Epithelial cell of proximal tubule (primary cell): ENCODE results near the gene PTPRC. TPM values are rescaled to one million over a fixed set of nuclear protein-coding genes. Genes with fewer than 3 reads are reported as not detected.

ENCODE experiments used
- DNase-seq: peaks from one replicate; pipeline ENCODE4 v3.0.0-alpha.2; 2011; ENCODE audit warnings: low read depth
- H3K4me3 ChIP-seq: 2 replicates; pipeline ENCODE4 v1.5.1; 2011; ENCODE audit warnings: low read depth, mild to moderate bottlenecking, low read length
- total RNA-seq: library from RNA; depleted of rRNA; stranded (reverse); fragments of >200 nt; gene quantifications from 2 replicates; pipeline ENCODE4 v1.2.3, GENCODE V29; 2015
- TF ChIP-seq, protein P1 (sequence below): conservative IDR thresholded peaks from 2 replicates; pipeline ENCODE4 v1.5.1; 2012; ENCODE audit warnings: low read depth, mild to moderate bottlenecking, low read length

Gene PTPRC
- total RNA-seq, 1 donor from 2014 or later = not detected

DNA sequence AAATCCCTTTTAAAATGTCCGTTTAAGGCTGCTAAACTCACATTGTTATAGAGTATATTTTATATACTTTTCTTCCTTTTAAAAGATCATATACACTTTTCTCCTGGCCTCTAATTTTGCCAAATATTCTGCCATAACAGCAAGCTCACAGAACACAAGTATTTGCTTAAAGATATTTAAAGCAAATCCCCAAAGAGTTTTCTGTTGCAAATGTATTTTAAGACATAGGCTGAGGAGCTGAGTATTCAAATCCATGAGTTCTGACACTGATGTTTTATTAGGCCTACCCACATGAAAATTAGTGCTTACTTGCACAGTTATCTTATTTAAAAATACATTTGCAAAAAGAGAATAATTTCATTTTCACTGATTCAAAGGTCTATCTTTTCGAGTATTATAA lies 1.7 kb upstream of the PTPRC start:
- TF ChIP-seq, protein P1, sequence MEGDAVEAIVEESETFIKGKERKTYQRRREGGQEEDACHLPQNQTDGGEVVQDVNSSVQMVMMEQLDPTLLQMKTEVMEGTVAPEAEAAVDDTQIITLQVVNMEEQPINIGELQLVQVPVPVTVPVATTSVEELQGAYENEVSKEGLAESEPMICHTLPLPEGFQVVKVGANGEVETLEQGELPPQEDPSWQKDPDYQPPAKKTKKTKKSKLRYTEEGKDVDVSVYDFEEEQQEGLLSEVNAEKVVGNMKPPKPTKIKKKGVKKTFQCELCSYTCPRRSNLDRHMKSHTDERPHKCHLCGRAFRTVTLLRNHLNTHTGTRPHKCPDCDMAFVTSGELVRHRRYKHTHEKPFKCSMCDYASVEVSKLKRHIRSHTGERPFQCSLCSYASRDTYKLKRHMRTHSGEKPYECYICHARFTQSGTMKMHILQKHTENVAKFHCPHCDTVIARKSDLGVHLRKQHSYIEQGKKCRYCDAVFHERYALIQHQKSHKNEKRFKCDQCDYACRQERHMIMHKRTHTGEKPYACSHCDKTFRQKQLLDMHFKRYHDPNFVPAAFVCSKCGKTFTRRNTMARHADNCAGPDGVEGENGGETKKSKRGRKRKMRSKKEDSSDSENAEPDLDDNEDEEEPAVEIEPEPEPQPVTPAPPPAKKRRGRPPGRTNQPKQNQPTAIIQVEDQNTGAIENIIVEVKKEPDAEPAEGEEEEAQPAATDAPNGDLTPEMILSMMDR = no peak
- no peak overlapping the region for H3K4me3 ChIP-seq
- DNase-seq = no peak

DNA sequence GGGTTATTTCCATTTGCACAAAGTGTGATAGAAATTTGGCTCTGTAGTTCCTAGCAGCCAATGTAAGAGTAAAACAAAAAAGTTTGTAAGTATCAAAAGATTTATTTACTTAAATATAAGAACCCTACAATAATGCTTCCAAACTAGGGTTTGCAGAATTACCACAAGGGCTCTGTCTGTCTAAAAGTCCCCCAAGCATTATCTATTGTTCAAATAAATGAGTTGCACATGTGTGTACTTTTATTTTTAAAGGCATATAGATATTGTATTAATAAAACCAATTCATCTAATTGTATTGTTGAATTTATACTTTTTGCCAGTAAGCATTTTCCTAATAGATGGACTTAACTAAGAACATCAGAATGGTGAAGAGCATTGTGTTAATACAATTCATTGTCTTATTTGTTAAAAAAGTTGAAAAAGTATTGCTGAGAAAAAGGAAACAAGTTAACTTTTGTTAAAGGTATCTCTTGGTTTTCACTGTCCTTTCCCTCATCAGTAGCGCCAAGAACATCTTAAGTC lies 863 bp upstream of the PTPRC start:
- TF ChIP-seq, protein P1 = no peak
- H3K4me3 ChIP-seq = no peak overlapping the region
- DNase-seq = no peak

DNA sequence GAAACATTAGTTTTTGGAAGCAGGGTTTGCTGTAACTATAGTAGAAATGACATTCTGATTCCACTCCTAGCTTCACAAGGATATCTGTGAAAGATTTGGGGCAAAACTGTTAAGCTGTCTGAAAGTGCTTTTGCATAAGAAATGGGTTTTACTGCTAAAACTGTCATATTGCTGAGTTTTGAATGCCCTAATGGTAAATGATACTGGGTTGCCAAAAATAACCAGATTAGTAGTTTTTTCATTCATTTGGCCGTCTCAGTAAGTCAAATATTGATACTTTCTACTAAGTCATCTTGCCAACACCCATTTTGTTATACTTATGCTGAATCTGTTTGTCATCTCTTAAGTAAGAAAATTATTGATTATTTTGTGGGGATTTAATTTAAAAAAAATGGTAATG lies 399 bp upstream of the PTPRC start:
- TF ChIP-seq, protein P1 = no peak
- no peak for DNase-seq
- no peak overlapping the region for H3K4me3 ChIP-seq

DNA sequence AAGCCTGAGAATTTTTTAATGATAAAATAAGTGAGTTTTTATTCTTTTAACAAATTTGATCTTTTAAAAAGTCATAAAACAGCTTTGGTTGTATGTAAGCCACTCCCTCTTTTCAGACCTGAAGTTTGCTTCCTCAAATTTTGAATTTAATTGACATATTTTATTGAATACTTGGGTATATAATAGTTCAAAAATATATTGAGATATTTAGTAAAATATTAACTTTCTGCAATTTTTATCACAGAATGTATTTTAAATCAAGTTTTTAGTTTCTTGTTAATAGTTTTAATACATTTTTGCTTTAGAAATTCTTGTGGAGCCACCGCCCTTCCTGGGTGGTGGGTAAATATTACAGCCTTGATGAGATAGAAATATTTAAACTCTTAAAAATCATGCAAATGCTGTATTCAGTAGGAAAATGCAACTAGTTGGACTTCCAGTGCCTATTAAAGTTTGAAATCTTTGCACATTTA lies 867 bp downstream of the PTPRC start:
- TF ChIP-seq, protein P1 = no peak
- H3K4me3 ChIP-seq = no peak overlapping the region

DNA sequence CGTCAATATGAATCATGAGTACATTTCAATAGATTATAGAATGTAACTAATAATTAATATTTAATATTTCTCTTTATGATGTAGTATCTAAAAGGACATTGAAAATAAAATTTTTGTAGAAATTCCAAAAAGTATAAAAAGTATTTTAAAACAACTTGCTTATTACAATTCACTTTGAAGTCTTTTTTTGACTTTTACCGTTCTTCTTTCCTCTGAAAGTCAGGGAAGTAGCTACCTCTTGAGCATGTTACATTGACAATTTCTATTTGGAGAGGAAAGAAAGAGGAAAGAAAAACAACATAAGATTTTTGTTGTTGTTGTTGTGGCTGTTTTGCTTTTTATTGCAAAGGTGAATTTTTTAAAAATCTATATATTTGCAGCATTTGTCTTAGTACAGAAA lies 1.3 kb downstream of the PTPRC start:
- TF ChIP-seq, protein P1 = no peak
- no peak overlapping the region for H3K4me3 ChIP-seq
- DNase-seq = no peak

More for the DNA sequence above, 867 bp downstream of the PTPRC start:
- DNase-seq = no peak

DNA sequence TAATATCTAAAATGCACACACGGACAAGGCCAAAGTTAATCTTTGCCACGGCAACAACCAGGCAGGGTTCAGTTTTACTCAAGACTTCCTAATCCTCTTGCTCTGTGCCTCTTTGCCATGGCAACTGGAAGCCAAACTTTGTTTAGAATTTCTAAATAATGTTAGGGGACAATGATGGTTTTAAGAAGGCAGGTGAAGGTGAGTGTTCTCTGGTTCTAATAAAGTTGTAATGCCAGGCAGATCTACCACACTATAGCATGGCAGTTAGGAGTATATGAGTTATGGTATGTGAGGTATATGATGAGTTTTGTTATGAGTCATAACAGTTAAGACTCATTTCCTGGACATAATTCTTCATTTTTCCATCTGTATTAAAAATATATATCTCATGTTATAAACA lies 2.7 kb downstream of the PTPRC start:
- H3K4me3 ChIP-seq = no peak overlapping the region
- DNase-seq = no peak
- TF ChIP-seq, protein P1 = no peak

DNA sequence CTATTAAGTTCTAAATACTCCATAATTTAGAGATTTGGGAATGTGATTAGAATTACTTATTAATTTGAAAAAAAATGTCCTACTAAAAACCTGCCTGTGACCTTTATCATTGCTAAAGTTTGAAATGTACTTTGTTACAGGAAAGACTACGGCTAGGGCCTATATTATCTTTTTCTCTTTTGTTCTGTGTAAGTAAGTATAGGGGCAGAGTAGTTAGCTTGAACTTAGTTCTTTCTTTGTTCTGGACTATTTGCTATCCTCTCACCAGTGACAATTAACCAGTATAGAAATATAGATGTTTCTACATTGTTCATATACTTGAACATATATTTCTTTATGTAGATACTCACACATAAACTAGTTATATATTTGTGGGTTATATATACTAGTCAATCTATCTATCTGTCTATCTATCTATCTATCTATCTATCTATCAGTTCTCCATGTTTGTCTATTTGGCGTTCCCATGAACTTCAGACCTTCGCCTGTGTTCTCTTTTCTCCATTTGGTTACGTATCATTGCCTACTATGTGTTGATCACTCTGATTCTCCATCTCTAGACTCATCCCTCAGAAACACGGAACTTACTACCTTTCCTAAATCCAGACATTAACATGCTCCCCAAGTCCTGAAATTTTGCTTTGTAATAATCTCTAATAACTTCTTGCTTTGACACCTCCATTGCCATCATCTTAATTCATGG lies 3.3 kb downstream of the PTPRC start:
- DNase-seq = no peak
- no peak overlapping the region for H3K4me3 ChIP-seq
- TF ChIP-seq, protein P1 = no peak
